ENCODE results near the gene DDX46.
A peak's percentile ranks its signal among the peaks of the same experiment; 100 is the strongest.
"Not testable (repeated sequence)": the region's sequence is repeated elsewhere in the genome, so short reads cannot be mapped to it uniquely, and the experiment has no call there.

DDX46 gene, protein sequence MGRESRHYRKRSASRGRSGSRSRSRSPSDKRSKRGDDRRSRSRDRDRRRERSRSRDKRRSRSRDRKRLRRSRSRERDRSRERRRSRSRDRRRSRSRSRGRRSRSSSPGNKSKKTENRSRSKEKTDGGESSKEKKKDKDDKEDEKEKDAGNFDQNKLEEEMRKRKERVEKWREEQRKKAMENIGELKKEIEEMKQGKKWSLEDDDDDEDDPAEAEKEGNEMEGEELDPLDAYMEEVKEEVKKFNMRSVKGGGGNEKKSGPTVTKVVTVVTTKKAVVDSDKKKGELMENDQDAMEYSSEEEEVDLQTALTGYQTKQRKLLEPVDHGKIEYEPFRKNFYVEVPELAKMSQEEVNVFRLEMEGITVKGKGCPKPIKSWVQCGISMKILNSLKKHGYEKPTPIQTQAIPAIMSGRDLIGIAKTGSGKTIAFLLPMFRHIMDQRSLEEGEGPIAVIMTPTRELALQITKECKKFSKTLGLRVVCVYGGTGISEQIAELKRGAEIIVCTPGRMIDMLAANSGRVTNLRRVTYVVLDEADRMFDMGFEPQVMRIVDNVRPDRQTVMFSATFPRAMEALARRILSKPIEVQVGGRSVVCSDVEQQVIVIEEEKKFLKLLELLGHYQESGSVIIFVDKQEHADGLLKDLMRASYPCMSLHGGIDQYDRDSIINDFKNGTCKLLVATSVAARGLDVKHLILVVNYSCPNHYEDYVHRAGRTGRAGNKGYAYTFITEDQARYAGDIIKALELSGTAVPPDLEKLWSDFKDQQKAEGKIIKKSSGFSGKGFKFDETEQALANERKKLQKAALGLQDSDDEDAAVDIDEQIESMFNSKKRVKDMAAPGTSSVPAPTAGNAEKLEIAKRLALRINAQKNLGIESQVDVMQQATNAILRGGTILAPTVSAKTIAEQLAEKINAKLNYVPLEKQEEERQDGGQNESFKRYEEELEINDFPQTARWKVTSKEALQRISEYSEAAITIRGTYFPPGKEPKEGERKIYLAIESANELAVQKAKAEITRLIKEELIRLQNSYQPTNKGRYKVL

DNA sequence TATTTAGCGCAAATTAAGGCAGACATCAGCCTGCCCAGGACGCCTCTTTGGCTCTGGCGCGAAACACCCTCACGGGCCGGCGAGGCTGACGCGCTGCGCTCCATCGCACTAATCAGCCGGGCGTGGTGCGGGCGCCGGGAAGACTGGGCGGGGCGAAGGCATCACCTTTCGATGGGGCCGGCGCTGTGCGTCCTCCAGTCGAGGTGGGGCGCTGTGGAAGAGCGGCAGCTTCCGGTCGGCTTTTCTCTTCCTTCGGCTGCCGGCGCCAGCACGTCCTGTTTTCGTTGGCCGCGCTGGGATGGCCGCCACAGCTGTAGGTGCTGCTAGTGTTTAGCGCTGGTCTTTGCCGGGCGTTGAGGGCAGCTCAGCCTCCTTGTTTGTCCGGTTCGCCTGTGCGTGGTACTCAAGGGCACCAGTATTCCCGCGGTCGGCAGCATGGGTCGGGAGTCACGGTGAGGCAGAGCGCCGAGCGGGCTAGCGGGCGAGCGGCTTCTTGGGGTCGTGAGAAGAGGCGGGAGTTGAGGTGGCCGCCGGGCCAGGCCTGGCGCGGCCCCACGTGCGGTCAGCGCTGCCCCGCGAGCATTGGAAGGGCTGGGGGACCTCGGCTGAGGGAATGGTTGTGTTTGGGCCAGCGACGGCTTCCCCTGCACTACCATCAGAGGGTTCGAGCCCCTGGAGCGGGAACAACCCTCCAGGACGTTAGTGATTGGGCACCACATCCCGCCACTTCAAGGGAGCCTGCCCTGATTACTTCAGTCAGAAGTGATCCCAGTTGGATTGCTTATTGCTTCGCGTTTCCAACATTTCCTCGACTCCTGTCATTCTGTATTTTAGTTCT, at the start of gene DDX46:
DDX46 (plus strand) TSS at position 276 of the 838 bp plus-strand sequence; CDS start at position 436, 160 bp downstream.
- DNase-seq (ENCODE audit: low read depth): peak; percentile 89

- no peak for DNase-seq (ENCODE audit: low read depth)
Observed at GRCh38 chr5:134714120-134714519, 44.5 kb upstream of the DDX46 start.

DNA sequence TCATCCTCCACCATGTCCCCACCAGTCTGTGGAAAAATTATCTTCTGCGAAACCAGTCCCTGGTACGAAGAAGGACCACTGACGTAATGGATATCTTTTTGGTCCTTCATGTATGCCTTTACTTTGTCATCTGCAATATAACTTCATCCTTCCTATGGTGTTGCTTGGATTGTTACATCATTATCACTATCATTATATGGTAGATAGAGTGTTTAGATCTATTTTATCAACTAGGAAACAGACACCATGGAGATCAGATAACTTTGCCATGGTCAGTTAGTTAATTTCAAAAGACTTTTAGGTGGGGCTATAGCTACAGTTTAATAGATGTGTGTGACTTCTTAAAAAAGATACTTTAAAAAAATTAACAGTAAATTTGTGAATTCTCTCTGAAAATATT, 44.0 kb upstream of the DDX46 start:
- no peak for DNase-seq (ENCODE audit: low read depth)

DNA sequence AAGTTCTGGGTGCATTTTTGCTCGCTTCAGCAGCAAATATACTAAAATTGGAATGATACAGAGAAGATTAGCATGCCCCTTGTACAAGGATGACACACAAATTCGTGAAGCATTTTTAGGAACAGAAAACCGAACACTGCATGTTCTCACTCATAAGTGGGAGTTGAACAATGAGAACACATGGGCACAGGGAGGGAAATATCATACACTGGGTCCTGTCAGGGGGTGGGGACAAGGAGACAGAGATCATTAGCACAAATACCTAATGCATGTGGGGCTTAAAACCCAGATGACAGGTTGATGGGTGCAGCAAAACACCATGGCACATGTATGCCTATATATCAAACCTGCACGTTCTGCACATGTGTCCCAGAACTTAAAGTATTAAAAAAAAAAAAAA, 43.1 kb upstream of the DDX46 start:
- DNase-seq (ENCODE audit: low read depth): not testable (repeated sequence)

- DNase-seq (ENCODE audit: low read depth): no peak
Observed at GRCh38 chr5:134724872-134725271, 33.7 kb upstream of the DDX46 start.

- DNase-seq (ENCODE audit: low read depth): no peak
Observed at GRCh38 chr5:134732819-134733218, 25.8 kb upstream of the DDX46 start.

- no peak for DNase-seq (ENCODE audit: low read depth)
Observed at GRCh38 chr5:134735243-134735642, 23.3 kb upstream of the DDX46 start.

DNA sequence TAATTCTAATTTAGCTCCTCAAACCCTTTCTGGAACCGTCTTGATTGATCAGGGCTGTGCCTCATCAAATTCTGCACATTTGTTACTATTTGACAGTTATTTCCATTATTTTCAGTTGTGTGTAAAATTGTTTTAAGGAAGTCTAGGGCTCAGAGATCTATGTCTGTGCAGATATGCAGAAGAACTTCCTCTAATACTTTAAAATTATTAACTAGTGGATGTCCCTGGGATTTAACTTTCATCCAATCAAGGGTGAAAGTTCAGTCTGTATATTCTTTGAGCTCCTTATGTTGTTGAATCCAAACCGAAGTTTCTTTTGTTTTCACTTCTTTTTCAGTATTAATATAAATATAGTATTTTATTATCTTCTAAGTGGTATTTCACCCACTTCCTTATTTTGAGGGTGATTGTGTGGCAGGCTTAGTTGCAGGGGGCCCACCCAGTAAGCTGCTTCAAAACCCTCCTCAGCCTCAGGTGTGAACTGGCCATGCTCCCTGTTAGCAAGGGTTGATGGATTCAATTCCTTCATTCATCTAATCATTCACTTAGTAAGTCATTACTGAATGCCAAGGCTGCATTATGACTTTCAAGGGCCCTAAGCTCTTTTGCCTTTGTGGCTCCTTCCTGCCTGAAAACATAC, 22.3 kb upstream of the DDX46 start:
- DNase-seq (ENCODE audit: low read depth): no peak

DNA sequence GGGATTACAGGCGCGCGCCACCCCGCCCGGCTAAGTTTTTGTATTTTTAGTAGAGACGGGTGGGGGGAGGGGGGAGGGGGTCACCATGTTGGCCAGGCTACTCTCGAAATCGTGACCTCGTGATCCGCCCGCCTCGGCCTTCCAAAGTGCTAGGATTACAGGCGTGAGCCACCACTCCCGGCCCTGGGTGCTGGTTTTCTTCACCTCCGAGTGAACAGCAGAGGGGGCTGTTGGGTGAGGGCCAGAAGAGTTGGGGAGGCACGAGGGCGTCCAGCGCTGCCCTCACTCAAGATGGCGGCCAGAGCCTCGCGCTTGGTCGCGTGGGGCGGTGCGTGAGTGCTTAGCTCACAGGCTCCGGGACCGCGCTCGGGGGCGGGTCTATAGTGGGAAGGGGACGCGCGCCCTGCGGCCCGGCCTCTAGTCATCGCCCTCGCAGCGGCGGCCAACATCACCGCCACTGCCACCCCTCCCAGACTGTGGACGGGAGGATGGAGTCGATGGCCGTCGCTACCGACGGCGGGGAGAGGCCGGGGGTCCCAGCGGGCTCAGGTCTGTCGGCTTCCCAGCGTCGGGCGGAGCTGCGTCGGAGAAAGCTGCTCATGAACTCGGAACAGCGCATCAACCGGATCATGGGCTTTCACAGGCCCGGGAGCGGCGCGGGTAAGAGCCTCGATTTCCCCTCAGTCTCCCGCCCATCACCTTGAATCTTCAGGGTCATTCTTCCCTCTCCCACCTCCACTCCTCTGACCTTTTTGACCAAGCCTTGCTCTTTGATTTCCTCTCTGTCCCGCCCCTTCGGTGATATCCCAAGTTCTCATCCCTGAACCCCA, 20.2 kb upstream of the DDX46 start, which contains the start of gene CAMLG:
CAMLG (plus strand) TSS at position 416 of the 830 bp plus-strand sequence; CDS start at position 489, 73 bp downstream.
- DNase-seq (ENCODE audit: low read depth): peak; percentile 95

DNA sequence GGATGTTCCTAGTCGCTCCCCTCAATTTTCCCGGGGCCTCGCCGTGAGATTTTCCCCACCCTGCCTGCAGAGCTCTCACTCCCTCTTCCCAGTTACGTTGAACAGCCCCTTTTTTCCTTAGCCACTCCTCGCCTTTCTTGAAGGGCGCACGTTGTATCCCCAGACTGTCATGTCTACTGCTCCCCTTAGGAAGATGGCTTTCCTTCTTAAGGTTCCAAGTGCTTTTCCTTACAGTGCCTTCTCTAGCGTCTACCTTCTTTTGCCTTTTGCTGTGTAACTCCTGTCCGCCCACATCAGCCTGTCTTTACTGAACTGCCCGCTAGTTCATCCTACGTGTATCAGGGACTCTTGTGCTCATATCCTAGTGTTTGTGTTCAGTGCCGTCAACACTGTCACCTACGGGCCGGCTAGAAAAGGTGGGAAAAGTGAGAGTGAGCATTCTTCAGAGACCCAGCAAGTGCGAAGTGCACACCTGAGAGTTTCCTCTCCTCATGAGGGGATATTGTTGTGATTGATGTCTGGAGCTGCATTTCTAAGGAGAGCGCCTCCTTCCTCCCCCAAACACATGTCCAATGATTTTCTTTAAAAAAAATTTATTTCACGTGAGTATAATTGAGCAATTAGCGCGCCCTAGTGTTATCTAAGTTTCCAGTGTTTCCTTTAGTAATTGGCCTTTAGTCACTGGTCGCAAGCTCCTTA, 19.5 kb upstream of the DDX46 start:
- no peak for DNase-seq (ENCODE audit: low read depth)

- no peak for DNase-seq (ENCODE audit: low read depth)
Observed at GRCh38 chr5:134741052-134741451, 17.5 kb upstream of the DDX46 start.

DNA sequence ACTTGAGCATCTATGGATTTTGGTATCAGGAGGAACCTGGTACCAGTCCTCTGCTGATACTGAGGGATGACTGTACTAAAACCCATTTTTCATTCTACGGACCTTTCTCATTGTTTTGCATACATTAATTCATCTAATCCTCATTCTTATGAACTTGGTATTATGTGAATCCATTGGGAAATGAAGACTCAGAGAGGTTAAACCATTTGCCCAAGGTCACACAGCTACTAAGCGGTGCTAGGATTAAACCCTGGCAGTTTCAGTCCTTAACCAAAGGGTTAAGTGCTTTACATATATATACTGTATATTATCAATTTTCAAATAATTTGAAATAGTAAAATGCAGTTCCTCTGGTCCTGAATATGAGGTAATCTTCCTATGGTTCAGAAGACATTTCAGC, 16.4 kb upstream of the DDX46 start:
- no peak for DNase-seq (ENCODE audit: low read depth)

DNA sequence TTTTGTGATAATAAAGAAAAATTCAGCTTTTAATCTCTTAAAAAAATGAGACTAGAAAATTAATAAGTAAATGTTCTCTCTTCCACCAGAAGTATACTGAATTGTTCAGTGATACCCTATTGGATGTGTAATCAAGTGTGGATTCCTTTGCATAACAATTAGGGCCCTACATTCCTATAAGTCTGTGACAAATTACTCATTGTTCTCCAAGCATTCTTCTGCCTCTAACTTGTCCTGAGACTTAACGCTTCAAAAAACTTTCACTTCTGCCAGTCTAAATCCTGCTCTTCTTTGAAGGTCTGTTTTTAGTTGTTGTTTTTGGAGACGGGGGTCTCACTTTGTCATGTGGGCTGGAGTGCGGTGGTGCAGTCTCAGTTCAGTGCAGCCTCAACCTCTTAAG, 9.2 kb upstream of the DDX46 start:
- no peak for DNase-seq (ENCODE audit: low read depth)

GRCh38 chr5:134758176-134758503, 439 bp upstream of the DDX46 start:
- DNase-seq (ENCODE audit: low read depth): no peak

DNA sequence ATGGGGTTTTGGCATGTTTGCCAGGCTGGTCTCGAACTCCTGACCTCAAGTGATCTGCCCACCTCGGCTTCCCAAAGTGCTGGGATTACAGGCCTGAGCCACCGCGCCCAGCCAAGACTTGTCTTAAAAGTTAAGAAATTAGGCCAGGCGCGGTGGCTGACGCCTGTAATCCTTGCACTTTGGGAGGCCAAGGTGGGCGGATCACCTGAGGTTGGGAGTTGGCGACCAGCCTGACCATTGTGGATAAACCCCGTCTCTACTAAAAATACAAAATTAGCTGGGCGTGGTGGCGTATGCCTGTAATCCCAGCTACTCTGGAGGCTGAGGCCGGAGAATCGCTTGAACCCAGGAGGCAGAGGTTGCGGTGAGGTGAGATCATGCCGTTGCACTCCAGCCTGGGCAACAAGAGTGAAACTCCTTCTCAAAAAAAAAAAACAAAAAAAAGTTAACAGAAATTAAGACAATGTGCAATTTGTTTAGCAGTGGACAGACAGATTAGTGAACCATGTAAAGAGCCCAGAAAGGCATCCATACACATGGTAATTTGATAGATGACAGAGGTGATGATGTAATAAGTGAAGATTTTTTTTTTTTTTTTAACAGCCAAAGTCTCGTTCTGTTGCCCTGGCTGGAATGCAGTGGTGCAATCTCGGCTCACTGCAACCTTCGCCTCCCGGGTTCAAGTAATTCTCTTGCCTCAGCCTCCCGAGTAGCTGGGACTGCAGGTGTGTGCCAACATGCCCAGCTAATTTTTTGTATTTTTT, 9.1 kb downstream of the DDX46 start:
- DNase-seq (ENCODE audit: low read depth): not testable (repeated sequence)

DNA sequence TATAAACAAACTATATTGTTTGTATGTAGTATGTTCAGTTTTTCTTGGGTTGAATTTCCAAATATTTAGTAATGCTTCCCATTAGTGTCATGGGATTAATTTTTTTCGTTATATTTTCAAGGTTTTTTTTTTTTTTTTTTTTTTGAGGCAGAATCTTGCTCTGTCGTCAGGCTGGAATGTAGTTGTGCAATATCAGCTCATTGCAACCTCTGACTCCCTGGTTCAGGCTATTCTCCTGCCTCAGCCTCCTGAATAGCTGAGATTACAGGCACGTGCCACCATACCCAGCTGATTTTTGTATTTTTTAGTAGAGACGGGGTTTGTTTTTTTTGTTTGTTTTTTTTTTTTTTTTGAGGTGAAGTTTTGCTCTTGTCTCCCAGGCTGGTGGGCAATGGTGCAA, 10.6 kb downstream of the DDX46 start:
- DNase-seq (ENCODE audit: low read depth): no peak

DNA sequence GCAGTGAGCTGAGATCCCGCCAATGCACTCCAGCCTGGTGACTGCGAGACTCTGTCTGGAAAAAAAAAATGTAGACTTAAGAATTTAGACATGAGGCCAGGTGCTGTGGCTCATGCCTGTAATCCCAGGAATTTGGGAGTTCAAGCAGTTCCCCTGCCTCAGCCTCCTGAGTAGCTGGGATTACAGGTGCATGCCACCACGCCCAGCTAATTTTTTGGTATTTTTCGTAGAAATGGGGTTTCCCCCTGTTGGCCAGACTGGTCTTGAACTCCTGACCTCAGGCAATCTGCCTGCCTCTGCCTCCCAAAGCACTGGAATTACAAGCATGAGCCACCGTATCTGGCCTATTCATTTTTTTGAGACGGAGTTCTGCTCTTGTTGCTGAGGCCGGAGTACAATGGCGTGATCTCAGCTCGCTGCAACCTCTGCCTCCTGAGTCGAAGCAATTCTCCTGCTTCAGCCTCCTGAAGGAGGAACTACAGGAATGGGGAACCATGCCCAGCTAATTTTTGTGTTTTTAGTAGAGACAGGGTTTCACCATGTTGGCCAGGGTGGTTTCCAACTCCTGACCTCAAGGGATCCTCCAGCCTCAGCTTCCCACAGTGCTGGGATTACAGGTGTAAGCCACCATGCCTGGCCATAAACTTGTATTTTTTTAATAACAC, 14.0 kb downstream of the DDX46 start:
- DNase-seq (ENCODE audit: low read depth): no peak

GRCh38 chr5:134777366-134777765, 18.8 kb downstream of the DDX46 start:
- DNase-seq (ENCODE audit: low read depth): no peak

Measured in activated T-helper 1 cell treated with Interleukin-2 at 50 U/mL for 16 hours (primary cell).